Stimulated activated CD4-positive, alpha-beta T cell treated with anti-CD3 and anti-CD28 coated beads, Interleukin-4, amount 100 ng/mL, for 1 hour (primary cell): Measurements from ENCODE around the gene FLRT1.

Experiments used
- DNase-seq: peaks from one replicate; pipeline ENCODE4 v3.0.0-alpha.2; 2020

The FLRT1 gene, protein sequence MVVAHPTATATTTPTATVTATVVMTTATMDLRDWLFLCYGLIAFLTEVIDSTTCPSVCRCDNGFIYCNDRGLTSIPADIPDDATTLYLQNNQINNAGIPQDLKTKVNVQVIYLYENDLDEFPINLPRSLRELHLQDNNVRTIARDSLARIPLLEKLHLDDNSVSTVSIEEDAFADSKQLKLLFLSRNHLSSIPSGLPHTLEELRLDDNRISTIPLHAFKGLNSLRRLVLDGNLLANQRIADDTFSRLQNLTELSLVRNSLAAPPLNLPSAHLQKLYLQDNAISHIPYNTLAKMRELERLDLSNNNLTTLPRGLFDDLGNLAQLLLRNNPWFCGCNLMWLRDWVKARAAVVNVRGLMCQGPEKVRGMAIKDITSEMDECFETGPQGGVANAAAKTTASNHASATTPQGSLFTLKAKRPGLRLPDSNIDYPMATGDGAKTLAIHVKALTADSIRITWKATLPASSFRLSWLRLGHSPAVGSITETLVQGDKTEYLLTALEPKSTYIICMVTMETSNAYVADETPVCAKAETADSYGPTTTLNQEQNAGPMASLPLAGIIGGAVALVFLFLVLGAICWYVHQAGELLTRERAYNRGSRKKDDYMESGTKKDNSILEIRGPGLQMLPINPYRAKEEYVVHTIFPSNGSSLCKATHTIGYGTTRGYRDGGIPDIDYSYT

DNA sequence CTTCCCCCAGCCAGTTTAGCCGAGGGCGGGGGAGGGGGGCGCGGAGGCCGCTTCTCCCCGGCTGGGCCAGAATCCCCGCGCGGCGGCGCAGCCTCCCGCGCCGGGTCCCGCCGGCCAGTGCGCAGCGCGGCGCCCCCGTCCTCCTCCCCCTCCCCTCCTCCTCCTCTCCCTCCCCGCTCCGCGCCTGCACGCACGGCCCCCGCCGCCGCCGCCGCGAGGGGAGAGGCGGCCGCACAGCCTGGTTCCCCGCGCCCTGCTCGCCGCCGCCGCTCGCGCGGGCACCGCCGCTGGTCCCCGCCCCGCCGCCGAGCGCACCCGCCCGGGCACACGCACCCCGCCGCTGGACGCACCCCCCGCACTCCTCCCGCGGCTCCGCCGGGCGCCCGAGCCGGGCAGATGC is at the start of gene FLRT1:
FLRT1 (plus strand) TSS at position 356 of the 400 bp plus-strand sequence. CDS start 80,337 bp downstream, outside the sequence.
- no peak for DNase-seq

- peak; percentile 89 for DNase-seq
These were observed 49.4 kb upstream of the FLRT1 start, which contains the start of gene OTUB1 for GRCh38 chr11:63986156-63986931. TSS of gene OTUB1 (plus strand) at chr11:63986438. CDS start at chr11:63986457, 19 bp downstream.

GRCh38 chr11:63986932-63987513 is 48.7 kb upstream of the FLRT1 start:
- DNase-seq, result no peak

DNA sequence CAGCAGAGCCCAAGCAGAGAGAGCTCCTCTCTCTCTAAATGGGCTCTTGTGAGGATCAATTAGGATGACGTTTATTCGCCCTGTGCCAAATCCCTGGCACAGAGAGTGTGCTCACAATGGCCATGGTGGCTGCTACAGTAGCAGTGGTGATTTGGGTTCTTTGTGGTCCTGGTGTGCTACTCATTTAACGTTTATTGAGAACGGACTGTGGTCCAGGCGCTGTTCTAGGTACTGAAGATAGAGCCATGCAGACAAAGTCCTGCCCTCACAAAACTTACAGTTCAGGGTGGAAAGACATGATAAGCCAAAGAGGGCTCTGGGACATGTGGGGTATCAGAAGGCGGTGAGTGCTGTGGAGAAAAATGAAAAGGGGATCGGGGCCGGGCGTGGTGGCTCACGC is 44.2 kb upstream of the FLRT1 start:
- no peak for DNase-seq

- DNase-seq, result no peak
These were observed 42.6 kb upstream of the FLRT1 start for GRCh38 chr11:63993100-63993499.

GRCh38 chr11:63993993-63994392 is 41.7 kb upstream of the FLRT1 start:
- DNase-seq, result no peak

DNA sequence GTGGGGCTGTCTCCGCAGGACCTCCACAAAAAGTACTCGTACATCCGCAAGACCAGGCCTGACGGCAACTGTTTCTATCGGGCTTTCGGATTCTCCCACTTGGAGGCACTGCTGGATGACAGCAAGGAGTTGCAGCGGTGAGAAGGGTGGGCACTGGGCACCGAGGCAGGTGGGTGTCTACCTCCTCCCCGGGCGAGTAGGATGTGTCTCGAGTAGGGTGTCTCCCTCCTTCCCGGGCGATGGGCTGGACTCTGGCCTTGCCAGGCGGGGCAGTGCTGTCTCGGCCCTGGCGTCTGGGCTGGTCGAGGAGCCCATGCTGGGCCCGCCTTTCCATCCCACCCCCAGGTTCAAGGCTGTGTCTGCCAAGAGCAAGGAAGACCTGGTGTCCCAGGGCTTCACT is 39.2 kb upstream of the FLRT1 start:
- no peak for DNase-seq

DNA sequence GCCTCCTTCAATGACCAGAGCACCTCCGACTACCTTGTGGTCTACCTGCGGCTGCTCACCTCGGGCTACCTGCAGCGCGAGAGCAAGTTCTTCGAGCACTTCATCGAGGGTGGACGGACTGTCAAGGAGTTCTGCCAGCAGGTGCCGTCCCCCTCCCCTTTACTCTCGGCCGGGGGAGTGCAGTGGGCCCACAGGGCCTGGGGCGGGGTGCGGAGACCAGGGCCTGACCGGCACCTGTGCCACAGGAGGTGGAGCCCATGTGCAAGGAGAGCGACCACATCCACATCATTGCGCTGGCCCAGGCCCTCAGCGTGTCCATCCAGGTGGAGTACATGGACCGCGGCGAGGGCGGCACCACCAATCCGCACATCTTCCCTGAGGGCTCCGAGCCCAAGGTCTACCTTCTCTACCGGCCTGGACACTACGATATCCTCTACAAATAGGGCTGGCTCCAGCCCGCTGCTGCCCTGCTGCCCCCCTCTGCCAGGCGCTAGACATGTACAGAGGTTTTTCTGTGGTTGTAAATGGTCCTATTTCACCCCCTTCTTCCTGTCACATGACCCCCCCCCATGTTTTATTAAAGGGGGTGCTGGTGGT is 38.5 kb upstream of the FLRT1 start:
- no peak for DNase-seq

- no peak for DNase-seq
These were observed 37.9 kb upstream of the FLRT1 start for GRCh38 chr11:63997801-63998337.

DNA sequence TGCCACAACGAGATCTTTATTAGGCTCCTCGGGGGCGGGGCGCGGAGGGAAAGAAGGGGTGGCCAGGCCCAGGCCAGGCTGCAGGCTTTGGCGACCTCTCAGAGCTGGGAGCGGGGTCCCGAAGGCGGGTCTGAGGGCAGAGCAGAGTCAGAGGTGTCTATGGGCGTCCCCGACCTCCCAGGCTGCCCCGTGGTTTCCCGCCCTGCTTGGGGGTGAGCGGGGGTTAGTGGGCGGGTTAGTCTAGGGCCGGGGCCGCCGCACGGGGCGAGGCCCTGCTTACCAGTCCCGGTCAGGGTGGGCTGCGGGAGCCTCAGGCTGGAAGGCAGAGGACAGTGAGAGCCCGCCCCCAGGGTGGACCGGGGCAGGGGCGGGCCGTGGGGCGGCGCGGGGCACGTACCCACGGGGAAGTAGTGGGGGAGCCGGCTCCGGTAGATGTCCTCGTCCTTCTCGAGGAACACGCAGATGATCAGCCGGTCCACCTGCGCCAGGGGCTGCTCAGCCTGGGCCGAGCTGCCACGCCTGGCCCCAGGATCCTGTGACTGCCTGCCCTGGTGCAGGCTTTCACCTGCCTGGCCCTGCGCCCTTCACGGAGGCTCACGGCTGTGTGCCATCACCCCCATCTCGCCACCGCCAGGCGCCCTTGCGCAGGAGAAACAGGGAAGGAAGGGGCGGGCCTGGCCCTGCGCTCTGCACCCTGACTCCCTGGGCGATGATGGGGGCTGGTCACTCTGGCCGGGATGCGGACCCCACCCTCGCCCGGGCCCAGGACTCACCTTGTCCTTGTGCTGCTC is 37.0 kb upstream of the FLRT1 start:
- DNase-seq, result no peak

- DNase-seq, result peak; percentile 73
These were observed 36.2 kb upstream of the FLRT1 start for GRCh38 chr11:63999349-64000025.

DNA sequence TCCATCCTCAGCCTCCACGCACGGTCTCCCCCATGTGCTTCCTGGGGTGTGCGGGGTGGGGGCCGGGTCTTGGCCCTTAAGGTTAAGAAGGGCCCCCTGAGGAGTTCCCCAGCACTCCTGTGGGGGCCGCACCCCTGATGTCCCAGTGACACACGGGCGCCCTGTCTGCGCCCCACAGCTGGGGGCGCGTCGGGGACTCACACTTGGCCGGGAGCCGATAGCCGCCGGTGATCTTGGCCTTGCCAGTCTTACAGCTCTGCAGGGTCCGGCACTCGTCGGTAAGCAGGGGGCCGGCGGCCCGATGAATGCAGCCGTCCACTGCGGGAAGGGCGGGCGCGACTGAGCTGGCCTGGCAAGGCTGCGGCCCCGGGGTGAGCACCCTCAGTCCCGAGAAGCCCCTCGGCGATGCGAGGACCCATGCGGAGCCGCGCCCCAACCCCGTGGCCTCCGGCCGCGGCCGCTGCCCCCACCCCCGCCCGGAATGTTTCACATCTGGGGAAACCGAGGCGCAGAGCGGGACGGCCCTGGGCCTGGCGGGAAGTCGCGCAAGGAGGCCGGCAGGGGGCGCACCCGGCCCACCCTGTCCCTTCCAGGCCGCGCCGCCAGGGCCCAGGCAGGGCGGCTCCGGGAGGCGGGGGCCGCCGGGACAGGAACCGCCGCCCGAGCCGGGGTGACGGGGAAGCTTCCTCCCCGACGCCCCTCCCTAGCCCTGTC is 35.5 kb upstream of the FLRT1 start:
- DNase-seq, result peak; percentile 73

DNA sequence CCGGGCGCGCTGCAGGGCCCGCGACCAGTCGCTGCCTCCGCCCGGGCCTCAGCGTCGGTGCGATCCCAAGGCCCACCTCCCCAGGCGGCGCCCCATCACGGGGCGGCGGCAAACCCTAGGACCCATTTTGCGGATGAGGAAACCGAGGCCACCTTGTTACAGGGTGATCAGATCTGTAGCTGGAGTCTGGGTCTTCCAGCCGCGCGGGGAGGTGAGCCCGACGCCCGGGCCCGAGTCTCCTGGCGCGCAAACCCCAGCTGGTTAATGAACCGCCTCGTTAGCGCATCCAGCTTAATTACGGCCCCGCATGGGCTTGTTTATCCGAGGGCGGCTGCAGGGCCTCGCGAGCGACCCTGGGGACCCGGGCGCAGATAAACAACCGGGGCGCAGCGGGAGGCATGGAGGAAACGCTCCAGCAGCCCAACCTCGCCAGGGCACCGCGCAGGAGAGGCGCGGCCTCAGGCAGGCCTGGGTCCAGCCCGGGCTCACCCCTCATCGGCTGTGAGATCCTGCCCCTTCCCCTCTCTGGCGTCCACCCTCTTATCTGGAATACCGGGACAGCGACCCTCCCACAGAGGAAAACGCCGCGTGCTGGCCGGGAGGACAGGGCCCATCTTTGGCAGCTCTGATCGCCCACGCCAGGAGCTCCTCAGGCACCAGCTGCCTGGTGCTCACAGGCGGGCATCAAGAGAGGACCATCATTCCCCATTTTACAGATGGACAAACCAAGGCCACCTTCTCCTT is 34.8 kb upstream of the FLRT1 start:
- no peak for DNase-seq

DNA sequence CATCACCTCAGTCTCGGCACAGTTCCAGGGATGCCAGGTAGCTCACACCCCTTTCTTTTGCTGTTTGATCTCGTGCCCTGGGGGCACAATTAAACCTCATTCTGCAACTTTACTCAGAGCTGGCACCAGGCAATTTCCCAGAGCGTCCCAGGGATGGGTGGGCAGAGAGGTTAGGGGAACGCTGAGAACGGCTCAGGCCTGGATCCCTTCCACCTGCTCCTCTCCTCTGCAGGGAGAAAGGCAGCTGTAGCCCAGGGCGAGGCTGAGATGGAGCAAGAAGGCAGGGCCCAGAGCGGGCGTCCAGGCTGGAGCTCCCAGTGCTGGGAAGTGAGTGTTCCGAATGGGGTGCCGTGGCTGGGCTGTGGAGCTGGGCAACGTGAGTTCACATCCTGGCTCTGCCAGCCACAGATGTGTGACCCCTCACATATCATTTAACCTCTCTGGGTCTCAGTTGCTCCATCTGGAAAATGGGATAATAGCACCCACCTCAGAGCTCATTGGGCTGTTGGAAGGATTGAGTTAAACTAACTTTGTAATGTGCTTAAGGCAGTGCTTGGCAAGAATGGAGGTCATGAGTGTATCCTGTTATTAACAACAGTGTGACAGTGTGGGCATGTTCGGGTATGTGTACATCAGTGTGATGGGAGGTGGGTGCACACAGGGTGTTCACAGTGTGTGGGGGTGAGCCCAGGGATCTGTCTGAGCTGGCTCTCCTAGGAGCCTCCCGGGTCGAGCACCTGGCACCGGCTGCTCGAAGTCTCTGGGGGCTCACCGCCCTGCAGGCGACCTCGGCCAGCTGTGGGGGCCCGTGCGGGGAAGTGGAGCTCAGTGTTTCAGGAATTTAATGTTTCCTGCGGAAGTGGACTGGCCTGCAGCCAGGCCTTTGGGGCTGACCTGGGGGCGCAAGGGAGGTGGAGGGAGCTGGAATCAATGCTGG is 34.0 kb upstream of the FLRT1 start:
- no peak for DNase-seq

DNA sequence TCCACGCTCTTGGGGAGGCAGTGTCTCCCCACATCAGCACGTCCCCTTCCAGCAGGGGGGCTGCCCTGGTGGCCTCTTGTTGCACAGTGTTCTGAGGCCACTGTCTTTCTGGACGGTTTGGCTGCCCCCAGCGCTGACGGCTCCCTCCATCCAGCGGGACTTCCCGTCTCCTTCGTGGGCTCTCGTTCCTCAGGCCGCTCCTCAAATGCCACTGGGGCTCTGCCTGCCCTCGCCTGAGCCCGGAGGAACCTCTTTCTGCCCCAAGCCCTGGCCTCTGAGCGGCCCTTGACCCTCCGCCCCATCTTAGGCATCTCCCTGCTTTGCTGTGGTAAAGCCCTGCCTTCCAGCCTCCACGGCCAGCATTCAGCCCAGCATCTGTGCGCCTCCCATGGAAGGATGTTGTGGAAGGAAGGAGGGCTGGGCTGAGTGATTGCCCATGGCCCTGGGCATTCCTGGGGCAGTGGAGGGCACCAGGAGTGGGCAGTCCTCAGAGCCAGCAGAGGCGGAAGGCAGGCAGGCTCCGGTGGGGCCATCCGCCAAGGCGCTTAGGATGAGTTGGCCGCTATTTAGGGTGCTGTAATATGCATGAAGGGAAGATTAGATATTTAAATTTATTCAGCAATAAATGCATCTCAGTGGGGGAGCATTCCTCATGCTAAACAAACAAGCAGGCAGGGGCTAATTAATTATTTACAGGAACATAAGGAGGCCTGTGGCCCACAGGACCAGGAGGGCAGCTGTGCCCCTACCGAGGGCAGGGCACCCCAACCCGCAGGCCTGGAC is 31.7 kb upstream of the FLRT1 start:
- no peak for DNase-seq

GRCh38 chr11:64004590-64004984 is 31.1 kb upstream of the FLRT1 start:
- DNase-seq, result no peak

DNA sequence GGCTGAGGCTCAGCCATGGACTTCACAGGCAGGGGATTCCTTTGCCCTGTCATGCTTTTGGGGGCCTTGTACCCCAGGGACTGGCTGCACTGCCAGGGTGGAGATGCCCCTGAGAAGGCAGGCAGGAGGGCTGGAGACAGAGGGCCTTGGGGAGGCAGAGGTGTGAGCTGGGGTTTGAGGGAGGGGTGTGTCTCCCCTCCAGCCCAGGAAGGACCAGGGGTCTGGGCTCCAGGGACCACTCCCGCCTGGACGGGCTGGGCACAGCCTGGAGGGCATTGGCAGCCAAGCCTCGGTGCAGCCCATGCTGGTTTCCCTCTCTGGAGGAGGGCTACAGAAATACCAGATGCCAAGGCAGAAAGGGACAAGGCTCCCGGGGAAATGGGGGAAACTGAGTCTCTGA is 30.0 kb upstream of the FLRT1 start:
- no peak for DNase-seq

DNA sequence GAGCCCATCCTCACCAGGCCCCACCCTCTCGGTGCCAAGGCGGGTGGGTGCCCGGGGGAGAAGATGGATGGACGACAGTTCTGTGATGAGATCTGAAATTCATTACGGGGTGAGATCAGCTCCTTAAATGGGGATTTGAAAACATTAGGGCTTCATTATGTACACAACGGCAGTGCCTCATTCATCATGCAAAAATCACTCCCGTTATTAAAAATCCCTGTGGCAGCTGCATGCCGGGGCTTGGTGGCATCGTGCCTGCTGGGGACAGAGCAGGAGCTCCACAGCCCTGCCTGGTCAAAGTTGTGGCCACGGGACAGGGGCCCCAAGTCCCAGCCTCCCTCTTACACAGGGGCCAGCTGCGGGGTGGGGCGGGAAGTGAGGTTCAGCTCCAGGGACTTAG is 29.3 kb upstream of the FLRT1 start:
- no peak for DNase-seq
